GM12878 (cell line): ENCODE data around the gene HNRNPF.

Experiments
- CEBPB ChIP-seq, 2 experiments: fragments of 150-350 bp in 1 of 2; IDR thresholded peaks; 2 replicates each; pipeline ENCODE4 v1.6.1; 2012 to 2014; ENCODE audit warnings: low read depth in 2 of 2, low read length in 2 of 2, borderline replicate concordance in 1 of 2, inconsistent platforms in 1 of 2
- CHD1 ChIP-seq: IDR thresholded peaks from 2 replicates; pipeline ENCODE4 v1.6.1; 2012; ENCODE audit warnings: low read depth, low read length, improper control_type of control experiment
- ZZZ3 ChIP-seq: IDR thresholded peaks from 2 replicates; pipeline ENCODE4 v1.6.1; 2011; ENCODE audit warnings: low read depth; ENCODE audit not compliant: control insufficient read depth, insufficient read length

- no peak for TF ChIP-seq CHD1
- TF ChIP-seq CEBPB (IDR thresholded peaks at IDR 0.05; ENCODE audit: borderline replicate concordance in 1 of 2, low read depth in 2 of 2, low read length in 2 of 2) = no peak
- TF ChIP-seq ZZZ3 = no peak
Observed at GRCh38 chr10:43387678-43388032, 21.3 kb downstream of the HNRNPF start.
